Kidney (tissue), 14 donors: ENCODE measurements around the gene ZNF91. TPM values are rescaled to one million over a fixed set of nuclear protein-coding genes. Genes with fewer than 3 reads are reported as not detected.

ENCODE experiments used
- DNase-seq, 5 donors: peaks; one replicate each; pipeline ENCODE4 v3.0.0-alpha.2; 2013 to 2020
- FAIRE-seq: peaks from 2 replicates; lab custom pipeline; 2012; peaks lifted over from hg19 to GRCh38; lab: Jason Lieb, UNC
- H3K27ac ChIP-seq, 2 donors: one replicate each; pipeline ENCODE4 v1.7.0; 2013; ENCODE audit warnings: low read depth in 2 of 2, low read length in 2 of 2, inconsistent platforms in 1 of 2
- H3K27me3 ChIP-seq: one replicate; pipeline ENCODE4 v1.7.1; 2013; ENCODE audit warnings: low read length, inconsistent platforms; ENCODE audit not compliant: control insufficient read depth, insufficient read depth
- H3K36me3 ChIP-seq, 3 donors: one replicate each; pipeline versions ENCODE4 v1.7.0 to v1.7.1; 2013; ENCODE audit warnings: low read length in 3 of 3, control low read depth in 1 of 3, inconsistent platforms in 1 of 3; ENCODE audit not compliant: insufficient read depth in 3 of 3, control insufficient read depth in 2 of 3
- H3K4me1 ChIP-seq, 3 donors: one replicate each; pipeline versions ENCODE4 v1.7.0 to v1.7.1; 2013; ENCODE audit warnings: low read length in 3 of 3, inconsistent platforms in 1 of 3, low read depth in 1 of 3; ENCODE audit not compliant: control insufficient read depth in 2 of 3, insufficient read depth in 2 of 3
- H3K4me3 ChIP-seq, 3 donors: one replicate each; pipeline versions ENCODE4 v1.7.0 to v1.8.1; 2013; ENCODE audit warnings: low read length in 3 of 3, control low read depth in 1 of 3, inconsistent platforms in 1 of 3
- H3K9ac ChIP-seq, 3 donors: one replicate each; pipeline versions ENCODE4 v1.7.0 to v1.7.1; 2013; ENCODE audit warnings: low read length in 3 of 3, control low read depth in 1 of 3, inconsistent platforms in 1 of 3
- H3K9me3 ChIP-seq, 3 donors: one replicate each; pipeline versions ENCODE4 v1.7.0 to v1.7.1; 2013; ENCODE audit warnings: low read length in 3 of 3, control low read depth in 1 of 3, inconsistent platforms in 1 of 3; ENCODE audit not compliant: control insufficient read depth in 2 of 3, insufficient read depth in 1 of 3
- CTCF ChIP-seq: IDR thresholded peaks from 3 replicates; pipeline ENCODE4 v1.5.1; 2012; ENCODE audit warnings: mild to moderate bottlenecking, moderate library complexity, borderline replicate concordance; ENCODE audit not compliant: insufficient read depth; ENCODE audit errors: extremely low read depth
- intact Hi-C: fragments of 100-400 bp; cut with DNase I; formaldehyde crosslinking; loops from one replicate; pipeline ENCODE4 v1.11.1; 2022
- polyA plus RNA-seq: library from polyadenylated mRNA; stranded (reverse); fragments of 350-450 nt; fragmentation: Illumina TruSeq; extraction: RNeasy Lipid Tissue Mini Kit (QIAGEN cat#74804); gene quantifications from one replicate; pipeline ENCODE4 v1.2.3, GENCODE V29; 2014; ENCODE audit warnings: low read depth, low replicate concordance; ENCODE audit not compliant: insufficient read depth
- total RNA-seq: library from RNA; stranded (reverse); fragmentation: NEBNext Ultra II Directional; extraction: Animal tissue kit (Norgen Biotek cat#: 25700); gene quantifications from one replicate; pipeline ENCODE4 v1.2.1, GENCODE V29; 2021
- donor health status: control.
- donor health status: control.
- donor health status: control.
- donor health status: control.
- donor health status: control.
- donor health status: DM: yes; HTN: yes; CAD: no.
- donor health status: Normal renal cell carcinoma (clear cell type).

The ZNF91 gene
- total and polyA plus RNA-seq, 2 donors from 2014 or later: 16.3 to 68.5 TPM

- H3K9me3 ChIP-seq: no peaks in the 10 kb centered on the region
- no peak for TF ChIP-seq CTCF
- no peaks in the 10 kb centered on the region for H3K27me3 ChIP-seq
- no peak overlapping the region for H3K9ac ChIP-seq
- no peak overlapping the region for H3K4me3 ChIP-seq
- DNase-seq (peak in 2 of 5 donors; percentile 25 to 36), FAIRE-seq (no peak)
- no peak overlapping the region for H3K27ac ChIP-seq
- no peaks in the 10 kb centered on the region for H3K36me3 ChIP-seq
- H3K4me1 ChIP-seq: no peaks in the 10 kb centered on the region
- intact Hi-C loops: no loop called here
Observed at GRCh38 chr19:23403581-23404324, 8.5 kb upstream of the ZNF91 start.

- no peak for TF ChIP-seq CTCF
- Histone ChIP-seq H3K9ac (no peak overlapping the region), H3K9me3 (no peaks in the 10 kb centered on the region), H3K27me3 (no peaks in the 10 kb centered on the region), H3K36me3 (no peaks in the 10 kb centered on the region), H3K4me3 (no peak overlapping the region), H3K4me1 (no peaks in the 10 kb centered on the region), H3K27ac (no peak overlapping the region)
- FAIRE-seq (no peak), DNase-seq (no peak)
- intact Hi-C loops: no loop called here
Observed at GRCh38 chr19:23403052-23403451, 7.8 kb upstream of the ZNF91 start.

GRCh38 chr19:23402388-23402787, 7.1 kb upstream of the ZNF91 start:
- Histone ChIP-seq H3K27me3 (no peaks in the 10 kb centered on the region), H3K9ac (no peak overlapping the region), H3K36me3 (no peaks in the 10 kb centered on the region), H3K9me3 (no peaks in the 10 kb centered on the region), H3K4me3 (no peak overlapping the region), H3K4me1 (no peaks in the 10 kb centered on the region), H3K27ac (no peak overlapping the region)
- FAIRE-seq: no peak
- TF ChIP-seq CTCF: no peak
- no peak for DNase-seq
- intact Hi-C loops: no loop called here
